Fibroblast of mammary gland (primary cell): ENCODE data around the gene FYTTD1.

Experiments used
- DNase-seq: peaks from one replicate; pipeline ENCODE4 v3.0.0-alpha.2; 2010; ENCODE audit warnings: low read depth
- H3K4me3 ChIP-seq: 2 replicates; pipeline ENCODE4 v1.5.1; 2011; ENCODE audit warnings: low read depth, mild to moderate bottlenecking, low read length, moderate library complexity; ENCODE audit not compliant: control insufficient read depth
- TF ChIP-seq, protein P1 (sequence below): conservative IDR thresholded peaks from 2 replicates; pipeline ENCODE4 v1.5.1; 2011; ENCODE audit warnings: low read depth, low read length, inconsistent platforms; ENCODE audit not compliant: control insufficient read depth, insufficient read depth

The FYTTD1 gene

GRCh38 chr3:197733042-197733441 is 16.6 kb upstream of the FYTTD1 start:
- no peak overlapping the region for H3K4me3 ChIP-seq
- no peak for DNase-seq
- TF ChIP-seq, protein P1, sequence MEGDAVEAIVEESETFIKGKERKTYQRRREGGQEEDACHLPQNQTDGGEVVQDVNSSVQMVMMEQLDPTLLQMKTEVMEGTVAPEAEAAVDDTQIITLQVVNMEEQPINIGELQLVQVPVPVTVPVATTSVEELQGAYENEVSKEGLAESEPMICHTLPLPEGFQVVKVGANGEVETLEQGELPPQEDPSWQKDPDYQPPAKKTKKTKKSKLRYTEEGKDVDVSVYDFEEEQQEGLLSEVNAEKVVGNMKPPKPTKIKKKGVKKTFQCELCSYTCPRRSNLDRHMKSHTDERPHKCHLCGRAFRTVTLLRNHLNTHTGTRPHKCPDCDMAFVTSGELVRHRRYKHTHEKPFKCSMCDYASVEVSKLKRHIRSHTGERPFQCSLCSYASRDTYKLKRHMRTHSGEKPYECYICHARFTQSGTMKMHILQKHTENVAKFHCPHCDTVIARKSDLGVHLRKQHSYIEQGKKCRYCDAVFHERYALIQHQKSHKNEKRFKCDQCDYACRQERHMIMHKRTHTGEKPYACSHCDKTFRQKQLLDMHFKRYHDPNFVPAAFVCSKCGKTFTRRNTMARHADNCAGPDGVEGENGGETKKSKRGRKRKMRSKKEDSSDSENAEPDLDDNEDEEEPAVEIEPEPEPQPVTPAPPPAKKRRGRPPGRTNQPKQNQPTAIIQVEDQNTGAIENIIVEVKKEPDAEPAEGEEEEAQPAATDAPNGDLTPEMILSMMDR: no peak

- no peak for DNase-seq
- TF ChIP-seq, protein P1: no peak
- H3K4me3 ChIP-seq: no peak overlapping the region
Observed at GRCh38 chr3:197734667-197735318, 14.9 kb upstream of the FYTTD1 start.

DNA sequence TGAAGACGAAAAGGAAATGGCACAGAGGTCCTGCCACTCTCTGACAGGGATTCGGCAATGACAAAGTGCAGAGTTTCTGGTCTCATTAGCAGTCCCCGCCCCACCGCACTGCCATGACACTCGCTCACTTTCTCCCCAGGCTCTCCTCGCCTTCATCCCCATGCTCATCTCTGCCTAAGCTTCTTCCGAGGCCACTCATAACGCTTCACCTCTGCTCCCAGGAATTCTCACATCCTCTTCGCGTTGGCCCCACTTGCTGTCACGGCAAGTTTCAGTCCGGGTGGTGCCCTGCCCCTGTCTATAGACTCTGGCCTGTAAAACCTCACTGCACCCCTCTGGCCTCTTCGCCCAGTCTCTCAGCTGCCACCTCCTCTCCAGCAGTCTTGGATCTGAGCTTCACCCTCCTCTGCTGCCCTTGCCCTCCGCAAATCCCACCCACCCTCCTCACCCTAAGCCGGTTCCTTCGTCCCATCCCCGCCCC is 13.6 kb upstream of the FYTTD1 start:
- peak overlapping the region; percentile 78 for H3K4me3 ChIP-seq
- no peak for DNase-seq
- TF ChIP-seq, protein P1: no peak

- peak within 1 kb of the TSS; percentile 78 for H3K4me3 ChIP-seq
- DNase-seq: peak; percentile 88
- TF ChIP-seq, protein P1: no peak
Observed at GRCh38 chr3:197736491-197737318, 13.0 kb upstream of the FYTTD1 start, which contains the start of gene RUBCN. RUBCN (minus strand) TSS chr3:197736904; CDS start chr3:197736719, 185 bp downstream.

GRCh38 chr3:197737319-197737649 is 12.4 kb upstream of the FYTTD1 start:
- H3K4me3 ChIP-seq: peak overlapping the region; percentile 78
- DNase-seq: no peak
- TF ChIP-seq, protein P1: no peak

- TF ChIP-seq, protein P1: no peak
- DNase-seq: no peak
- peak overlapping the region; percentile 78 for H3K4me3 ChIP-seq
Observed at GRCh38 chr3:197737749-197738462, 11.8 kb upstream of the FYTTD1 start.
